Osteocyte (in vitro differentiated cells): ENCODE data around the gene NRIP3. TPM values are rescaled to one million over a fixed set of nuclear protein-coding genes. Genes with fewer than 3 reads are reported as not detected.

ENCODE experiments used
- DNase-seq: peaks from one replicate; pipeline ENCODE4 v3.0.0; 2021; ENCODE audit warnings: mixed read lengths; ENCODE audit not compliant: unreplicated experiment; ENCODE audit errors: extremely low spot score
- H3K27ac Mint-ChIP-seq: one replicate; pipeline ENCODE4 v1.8.0; 2021; ENCODE audit warnings: mild to moderate bottlenecking, mixed read lengths; ENCODE audit not compliant: unreplicated experiment
- H3K27me3 Mint-ChIP-seq: one replicate; pipeline ENCODE4 v1.8.0; 2021; ENCODE audit warnings: mixed read lengths; ENCODE audit not compliant: unreplicated experiment
- H3K36me3 Mint-ChIP-seq: one replicate; pipeline ENCODE4 v1.8.0; 2021; ENCODE audit warnings: mixed read lengths; ENCODE audit not compliant: unreplicated experiment
- H3K4me1 Mint-ChIP-seq: one replicate; pipeline ENCODE4 v1.8.0; 2021; ENCODE audit warnings: mixed read lengths; ENCODE audit not compliant: unreplicated experiment
- H3K4me3 Mint-ChIP-seq: one replicate; pipeline ENCODE4 v1.8.0; 2021; ENCODE audit warnings: mild to moderate bottlenecking, moderate library complexity, mixed read lengths; ENCODE audit not compliant: unreplicated experiment
- H3K9me3 Mint-ChIP-seq: one replicate; pipeline ENCODE4 v1.8.0; 2021; ENCODE audit warnings: mixed read lengths; ENCODE audit not compliant: unreplicated experiment
- total RNA-seq: library from RNA; stranded (reverse); gene quantifications from 2 replicates; pipeline ENCODE4 v1.2.1, GENCODE V29; 2021
- TF ChIP-seq, protein P1 (sequence below): fragments of 200-600 bp; sonication (generic); IDR thresholded peaks from 2 replicates; pipeline ENCODE4 v1.5.0; 2021; ENCODE audit warnings: antibody characterized with exemption, mild to moderate bottlenecking, moderate library complexity

Gene NRIP3
- total RNA-seq, 1 donor from 2014 or later = 0.97 TPM

DNA sequence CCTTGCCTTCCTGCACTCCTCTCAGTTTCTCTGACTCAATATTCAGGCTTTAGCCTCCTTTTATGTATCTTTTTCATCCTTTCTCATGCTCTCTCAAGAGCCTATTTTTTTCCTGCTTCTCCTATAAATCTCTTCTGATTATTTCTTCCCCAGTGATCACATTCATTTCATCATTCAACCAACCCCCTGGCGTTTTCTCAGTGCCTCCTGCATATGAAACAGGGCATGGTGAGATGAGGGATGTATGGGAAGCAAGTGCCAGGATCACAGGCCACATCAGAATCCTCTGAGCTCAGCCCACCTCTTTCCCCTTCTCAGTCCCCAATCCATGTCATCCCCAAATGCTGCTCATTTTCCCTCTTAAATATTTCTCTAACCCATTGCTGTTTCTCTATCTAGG, 38.7 kb upstream of the NRIP3 start:
- DNase-seq = no peak
- TF ChIP-seq, protein P1, sequence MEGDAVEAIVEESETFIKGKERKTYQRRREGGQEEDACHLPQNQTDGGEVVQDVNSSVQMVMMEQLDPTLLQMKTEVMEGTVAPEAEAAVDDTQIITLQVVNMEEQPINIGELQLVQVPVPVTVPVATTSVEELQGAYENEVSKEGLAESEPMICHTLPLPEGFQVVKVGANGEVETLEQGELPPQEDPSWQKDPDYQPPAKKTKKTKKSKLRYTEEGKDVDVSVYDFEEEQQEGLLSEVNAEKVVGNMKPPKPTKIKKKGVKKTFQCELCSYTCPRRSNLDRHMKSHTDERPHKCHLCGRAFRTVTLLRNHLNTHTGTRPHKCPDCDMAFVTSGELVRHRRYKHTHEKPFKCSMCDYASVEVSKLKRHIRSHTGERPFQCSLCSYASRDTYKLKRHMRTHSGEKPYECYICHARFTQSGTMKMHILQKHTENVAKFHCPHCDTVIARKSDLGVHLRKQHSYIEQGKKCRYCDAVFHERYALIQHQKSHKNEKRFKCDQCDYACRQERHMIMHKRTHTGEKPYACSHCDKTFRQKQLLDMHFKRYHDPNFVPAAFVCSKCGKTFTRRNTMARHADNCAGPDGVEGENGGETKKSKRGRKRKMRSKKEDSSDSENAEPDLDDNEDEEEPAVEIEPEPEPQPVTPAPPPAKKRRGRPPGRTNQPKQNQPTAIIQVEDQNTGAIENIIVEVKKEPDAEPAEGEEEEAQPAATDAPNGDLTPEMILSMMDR = no peak
- no peaks in the 10 kb centered on the region for H3K9me3 Mint-ChIP-seq
- peaks cover 7% of the 10 kb centered on the region for H3K4me1 Mint-ChIP-seq
- H3K36me3 Mint-ChIP-seq = no peaks in the 10 kb centered on the region
- no peaks in the 10 kb centered on the region for H3K27me3 Mint-ChIP-seq
- no peak overlapping the region for H3K27ac Mint-ChIP-seq
- no peak overlapping the region for H3K4me3 Mint-ChIP-seq

DNA sequence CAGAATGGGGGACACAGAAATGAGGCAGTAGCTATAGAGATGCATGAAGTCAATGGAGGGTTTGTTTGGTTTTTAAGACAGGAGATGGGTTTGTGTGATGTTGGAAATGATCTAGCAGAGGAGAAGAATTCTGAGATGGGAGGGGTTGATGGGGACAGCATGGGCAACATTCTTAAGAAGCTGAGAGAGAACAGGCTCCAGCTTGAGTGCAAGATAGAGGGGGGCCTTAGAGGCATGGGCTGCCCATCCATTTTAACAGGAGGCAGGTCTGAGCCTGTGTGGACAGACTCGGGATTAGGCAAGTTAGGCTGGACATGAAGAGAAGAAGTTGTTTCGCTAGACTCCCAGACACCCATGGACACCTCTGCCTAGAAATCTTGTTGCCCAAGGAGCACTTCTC, 37.9 kb upstream of the NRIP3 start:
- Mint-ChIP-seq H3K27me3 (no peaks in the 10 kb centered on the region), H3K4me1 (peaks cover 4% of the 10 kb centered on the region), H3K4me3 (no peak overlapping the region), H3K27ac (no peak overlapping the region), H3K36me3 (no peaks in the 10 kb centered on the region), H3K9me3 (no peaks in the 10 kb centered on the region)
- DNase-seq = no peak
- TF ChIP-seq, protein P1 = no peak

DNA sequence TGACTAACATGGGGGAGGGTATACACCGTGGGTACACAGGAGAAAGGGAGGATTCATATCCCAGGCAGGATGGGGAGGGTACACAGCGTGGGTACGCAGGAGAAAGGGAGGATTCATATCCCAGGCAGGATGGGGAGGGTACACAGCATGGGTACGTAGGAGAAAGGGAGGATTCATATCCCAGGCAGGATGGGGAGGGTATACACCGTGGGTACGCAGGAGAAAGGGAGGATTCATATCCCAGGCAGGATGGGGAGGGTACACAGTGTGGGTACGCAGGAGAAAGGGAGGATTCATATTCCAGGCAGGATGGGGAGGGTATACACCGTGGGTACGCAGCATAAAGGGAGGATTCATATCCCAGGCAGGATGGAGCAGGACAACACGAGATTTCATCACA, 36.6 kb upstream of the NRIP3 start:
- Mint-ChIP-seq H3K27me3 (no peaks in the 10 kb centered on the region), H3K4me1 (peaks cover 4% of the 10 kb centered on the region), H3K4me3 (no peak overlapping the region), H3K9me3 (no peaks in the 10 kb centered on the region), H3K36me3 (no peaks in the 10 kb centered on the region), H3K27ac (no peak overlapping the region)
- TF ChIP-seq, protein P1 = no peak
- no peak for DNase-seq

DNA sequence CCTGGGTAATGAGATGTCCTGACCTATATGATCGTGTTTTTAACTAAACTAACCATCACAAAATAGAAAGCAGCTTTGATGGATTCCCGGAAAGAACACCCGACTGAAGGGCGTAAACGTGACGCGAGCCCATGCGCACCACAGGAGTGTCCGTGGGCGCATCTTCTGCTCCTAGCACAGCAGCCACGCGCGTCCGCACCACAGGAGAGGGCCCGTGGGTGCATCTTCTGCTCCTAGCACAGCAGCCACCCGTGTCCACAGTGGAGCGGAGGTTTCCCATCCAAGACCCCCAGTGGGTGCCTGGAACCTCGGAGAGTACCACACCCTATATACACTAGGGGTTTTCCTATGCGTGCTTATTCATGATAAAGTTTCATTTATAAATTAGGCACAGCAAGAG, 36.1 kb upstream of the NRIP3 start:
- Mint-ChIP-seq H3K4me3 (no peak overlapping the region), H3K9me3 (no peaks in the 10 kb centered on the region), H3K36me3 (no peaks in the 10 kb centered on the region), H3K4me1 (peaks cover 4% of the 10 kb centered on the region), H3K27ac (no peak overlapping the region), H3K27me3 (no peaks in the 10 kb centered on the region)
- TF ChIP-seq, protein P1 = no peak
- DNase-seq = no peak

DNA sequence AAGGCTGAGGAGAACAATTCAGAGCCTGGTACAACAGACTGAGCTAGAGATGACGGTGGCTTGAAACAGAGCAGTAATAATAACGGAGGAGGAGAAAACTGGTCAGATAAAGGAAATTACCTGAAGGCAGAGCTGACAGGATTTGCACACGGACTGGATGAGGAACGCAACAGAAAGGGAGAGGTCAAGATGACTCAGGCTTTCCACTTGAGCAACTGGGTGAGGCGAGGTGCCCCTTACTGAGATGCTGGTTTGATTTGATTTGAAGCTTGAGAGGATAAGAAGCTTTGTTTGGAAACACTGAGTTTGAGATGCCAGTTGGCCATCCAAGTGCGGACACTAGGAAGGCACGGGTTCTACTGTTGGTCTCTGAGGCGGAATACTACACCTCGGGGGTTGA, 35.4 kb upstream of the NRIP3 start:
- TF ChIP-seq, protein P1 = no peak
- Mint-ChIP-seq H3K36me3 (no peaks in the 10 kb centered on the region), H3K27ac (no peak overlapping the region), H3K4me1 (peaks cover 4% of the 10 kb centered on the region), H3K27me3 (no peaks in the 10 kb centered on the region), H3K4me3 (no peak overlapping the region), H3K9me3 (no peaks in the 10 kb centered on the region)
- DNase-seq = no peak
